MV-4-11 (cell line): ENCODE results near the gene PPP1R37.

Experiments used
- DNase-seq: peaks from one replicate; lab custom pipeline; 2025; lab: John Stamatoyannopoulos, UW

The PPP1R37 gene

GRCh38 chr19:45138303-45138751 lies 45.3 kb downstream of the PPP1R37 start:
- DNase-seq = no peak

- no peak for DNase-seq
Measured at GRCh38 chr19:45139286-45140143, 46.5 kb downstream of the PPP1R37 start.

GRCh38 chr19:45140144-45140503 lies 47.1 kb downstream of the PPP1R37 start:
- DNase-seq = no peak

- DNase-seq = no peak
Measured at GRCh38 chr19:45140533-45140932, 47.6 kb downstream of the PPP1R37 start.

- DNase-seq = no peak
Measured at GRCh38 chr19:45141203-45141900, 48.4 kb downstream of the PPP1R37 start.

- no peak for DNase-seq
Measured at GRCh38 chr19:45142016-45142725, 49.2 kb downstream of the PPP1R37 start.

- DNase-seq = no peak
Measured at GRCh38 chr19:45142726-45143110, 49.7 kb downstream of the PPP1R37 start.

- no peak for DNase-seq
Measured at GRCh38 chr19:45144431-45145269, 51.7 kb downstream of the PPP1R37 start.

GRCh38 chr19:45145270-45146189 lies 52.6 kb downstream of the PPP1R37 start:
- DNase-seq = no peak

GRCh38 chr19:45146251-45146650 lies 53.3 kb downstream of the PPP1R37 start:
- no peak for DNase-seq

GRCh38 chr19:45146741-45147205 lies 53.8 kb downstream of the PPP1R37 start:
- DNase-seq = no peak

GRCh38 chr19:45147835-45148676 lies 55.1 kb downstream of the PPP1R37 start:
- no peak for DNase-seq

GRCh38 chr19:45149129-45149528 lies 56.1 kb downstream of the PPP1R37 start:
- DNase-seq = no peak

GRCh38 chr19:45150180-45150579 lies 57.2 kb downstream of the PPP1R37 start:
- no peak for DNase-seq

GRCh38 chr19:45150751-45151281 lies 57.8 kb downstream of the PPP1R37 start:
- peak; percentile 39 for DNase-seq

- no peak for DNase-seq
Measured at GRCh38 chr19:45151320-45151719, 58.3 kb downstream of the PPP1R37 start.

- DNase-seq = no peak
Measured at GRCh38 chr19:45151821-45152503, 59.0 kb downstream of the PPP1R37 start.

- DNase-seq = no peak
Measured at GRCh38 chr19:45152504-45153338, 59.7 kb downstream of the PPP1R37 start.
